H1 (cell line): Measurements from ENCODE around the gene AK2. TPM values are rescaled to one million over a fixed set of nuclear protein-coding genes. Genes with fewer than 3 reads are reported as not detected.

ENCODE experiments used
- CTCF ChIA-PET: fragments of 300-600 bp; sonication (Branson Sonifier 250); formaldehyde crosslinking; loops from one replicate; lab custom pipeline; 2021; ENCODE audit not compliant: partially characterized antibody; lab: Charles Lee
- POLR2A ChIA-PET: fragments of 300-600 bp; sonication (Branson Sonifier 250); formaldehyde crosslinking; loops from one replicate; lab custom pipeline; 2021; ENCODE audit warnings: inconsistent platforms; ENCODE audit not compliant: partially characterized antibody; lab: Charles Lee
- DNase-seq, 2 experiments: peaks; one replicate each; pipeline versions ENCODE4 v3.0.0 to v3.0.0-alpha.2; 2010 to 2022; ENCODE audit warnings: low spot score in 2 of 2, low read depth in 1 of 2, mixed read lengths in 1 of 2
- FAIRE-seq: peaks from 2 replicates; lab custom pipeline; 2011; peaks lifted over from hg19 to GRCh38; lab: Jason Lieb, UNC
- H2AFZ ChIP-seq: 2 replicates; pipeline ENCODE4 v1.8.1; 2012; ENCODE audit warnings: low read length, inconsistent platforms
- H2AK5ac ChIP-seq: 2 replicates; pipeline ENCODE4 v1.6.1; 2013; ENCODE audit warnings: low read depth, low read length
- H2BK120ac ChIP-seq: replicated peaks from 2 replicates; pipeline ENCODE3; 2013; ENCODE audit warnings: low read depth, low read length, inconsistent platforms
- H2BK12ac ChIP-seq: 2 replicates; pipeline ENCODE4 v1.6.1; 2013; ENCODE audit warnings: low read depth, low read length
- H2BK15ac ChIP-seq: 2 replicates; pipeline ENCODE4 v1.6.1; 2013; ENCODE audit warnings: low read length
- H2BK20ac ChIP-seq: 2 replicates; pipeline ENCODE4 v1.6.1; 2013; ENCODE audit warnings: low read length
- H2BK5ac ChIP-seq: 2 replicates; pipeline ENCODE4 v1.6.1; 2013; ENCODE audit warnings: low read depth, low read length
- H3K14ac ChIP-seq: 2 replicates; pipeline ENCODE4 v1.6.1; 2013; ENCODE audit warnings: inconsistent platforms; ENCODE audit not compliant: insufficient read length
- H3K18ac ChIP-seq: 2 replicates; pipeline ENCODE4 v1.6.1; 2013; ENCODE audit warnings: low read length; ENCODE audit errors: extremely low read depth
- H3K23ac ChIP-seq: 2 replicates; pipeline ENCODE4 v1.6.1; 2013; ENCODE audit warnings: inconsistent platforms; ENCODE audit not compliant: insufficient read length
- H3K23me2 ChIP-seq: 2 replicates; pipeline ENCODE4 v1.6.1; 2013; ENCODE audit warnings: low read depth, low read length
- H3K27ac ChIP-seq: 2 replicates; pipeline ENCODE4 v1.6.1; 2011; ENCODE audit warnings: low read depth, low read length, inconsistent platforms
- H3K27me3 ChIP-seq, 4 experiments: replicated peaks in 1 of 4; 1 replicate in 1 of 4; 2 replicates in 3 of 4; pipeline versions ENCODE4 v1.6.1 to v1.8.1; 2011 to 2013; ENCODE audit warnings: low read length in 3 of 4, mild to moderate bottlenecking in 3 of 4, inconsistent platforms in 2 of 4, mixed read lengths in 2 of 4, moderate library complexity in 1 of 4; ENCODE audit not compliant: control insufficient read depth in 3 of 4, insufficient read depth in 3 of 4; ENCODE audit errors: extremely low read depth in 1 of 4
- H3K36me3 ChIP-seq, 4 experiments: 2 replicates each; pipeline versions ENCODE4 v1.6.1 to v1.8.1; 2011 to 2013; ENCODE audit warnings: mild to moderate bottlenecking in 4 of 4, low read length in 3 of 4, moderate library complexity in 2 of 4, control low read depth in 1 of 4, inconsistent platforms in 1 of 4; ENCODE audit not compliant: insufficient read depth in 4 of 4, control insufficient read depth in 2 of 4
- H3K4ac ChIP-seq: replicated peaks from 2 replicates; pipeline ENCODE3; 2013; ENCODE audit warnings: low read length, low read depth, mixed read lengths, inconsistent platforms; ENCODE audit not compliant: insufficient read length
- H3K4me1 ChIP-seq, 4 experiments: replicated peaks in 1 of 4; 1 replicate in 1 of 4; 2 replicates in 3 of 4; pipeline versions ENCODE4 v1.6.1 to v1.8.1; 2011 to 2013; ENCODE audit warnings: low read length in 3 of 4, inconsistent platforms in 2 of 4, mixed read lengths in 1 of 4; ENCODE audit not compliant: insufficient read depth in 4 of 4, control insufficient read depth in 3 of 4
- H3K4me2 ChIP-seq, 2 experiments: 2 replicates each; pipeline versions ENCODE4 v1.6.1 to v1.8.1; 2011 to 2013; ENCODE audit warnings: low read depth in 2 of 2, low read length in 2 of 2, control low read depth in 1 of 2, inconsistent platforms in 1 of 2, mild to moderate bottlenecking in 1 of 2; ENCODE audit not compliant: insufficient read depth in 1 of 2
- H3K4me3 ChIP-seq, 4 experiments: fragments of 200-600, 300-600 bp in 1 of 4; sonication (generic), shearing (Covaris generic), sonication (Bioruptor Twin) in 1 of 4; 2 replicates each; pipeline versions ENCODE4 v1.5.1 to v1.8.1; 2011 to 2016; ENCODE audit warnings: low read length in 4 of 4, low read depth in 3 of 4, control low read depth in 2 of 4, inconsistent platforms in 2 of 4, mild to moderate bottlenecking in 2 of 4, mixed read lengths in 1 of 4, moderate library complexity in 1 of 4; ENCODE audit not compliant: insufficient read depth in 2 of 4; ENCODE audit errors: extremely low read depth in 1 of 4
- H3K56ac ChIP-seq: replicated peaks from 2 replicates; pipeline ENCODE3; 2013; ENCODE audit warnings: low read depth, mild to moderate bottlenecking, mixed read lengths, low read length, inconsistent platforms; ENCODE audit not compliant: insufficient read length
- H3K79me1 ChIP-seq: 2 replicates; pipeline ENCODE4 v1.6.1; 2013; ENCODE audit warnings: low read depth, low read length, control low read depth
- H3K79me2 ChIP-seq, 2 experiments: 2 replicates each; pipeline versions ENCODE4 v1.6.1 to v1.8.1; 2012 to 2013; ENCODE audit warnings: low read length in 2 of 2, mild to moderate bottlenecking in 2 of 2, inconsistent platforms in 1 of 2; ENCODE audit not compliant: insufficient read depth in 2 of 2, control insufficient read depth in 1 of 2
- H3K9ac ChIP-seq, 4 experiments: replicated peaks in 1 of 4; 1 replicate in 1 of 4; 2 replicates in 3 of 4; pipeline versions ENCODE4 v1.6.1 to v1.8.1; 2011 to 2013; ENCODE audit warnings: low read depth in 3 of 4, low read length in 3 of 4, control low read depth in 2 of 4, mild to moderate bottlenecking in 2 of 4, moderate library complexity in 2 of 4, inconsistent platforms in 1 of 4; ENCODE audit errors: extremely low read depth in 1 of 4
- H3K9me3 ChIP-seq, 2 experiments: 2 replicates each; pipeline versions ENCODE4 v1.6.1 to v1.8.1; 2012 to 2013; ENCODE audit warnings: mild to moderate bottlenecking in 2 of 2, moderate library complexity in 2 of 2, control low read depth in 1 of 2, inconsistent platforms in 1 of 2, low read depth in 1 of 2, low read length in 1 of 2, mixed read lengths in 1 of 2; ENCODE audit not compliant: insufficient read depth in 2 of 2
- H4K20me1 ChIP-seq, 2 experiments: replicated peaks in 1 of 2; 2 replicates each; pipeline versions ENCODE3 to v1.8.1; 2011 to 2013; ENCODE audit warnings: inconsistent platforms in 2 of 2, low read length in 2 of 2, mild to moderate bottlenecking in 1 of 2; ENCODE audit not compliant: insufficient read depth in 2 of 2, control insufficient read depth in 1 of 2
- H4K5ac ChIP-seq: 2 replicates; pipeline ENCODE4 v1.6.1; 2013; ENCODE audit warnings: low read length, low read depth, mixed read lengths, inconsistent platforms; ENCODE audit not compliant: insufficient read length
- H4K8ac ChIP-seq: 2 replicates; pipeline ENCODE4 v1.8.0; 2013; ENCODE audit warnings: mild to moderate bottlenecking, moderate library complexity, low read length, inconsistent platforms; ENCODE audit not compliant: insufficient read depth; ENCODE audit errors: extremely low read depth
- H4K91ac ChIP-seq: replicated peaks from 2 replicates; pipeline ENCODE3; 2013; ENCODE audit warnings: low read length, mixed read lengths, inconsistent platforms; ENCODE audit not compliant: insufficient read length
- WGBS, 2 experiments: shearing (Covaris generic) in 1 of 2; methylation state at CpG; one replicate each; pipeline versions ENCODE4 v1.1.6 to v1.1.7; 2013 to 2015; ENCODE audit warnings: low lambda C conversion rate in 2 of 2, mixed read lengths in 2 of 2, inconsistent platforms in 1 of 2, low coverage in 1 of 2, missing lambda C conversion rate in 1 of 2; ENCODE audit not compliant: insufficient replicate concordance in 2 of 2, insufficient coverage in 1 of 2, insufficient read length in 1 of 2; ENCODE audit errors: extremely low coverage in 1 of 2, missing lambda C conversion rate in 1 of 2; 5-methylcytosine and 5-hydroxymethylcytosine counted together
- polyA plus RNA-seq, 7 experiments: library from polyadenylated mRNA; depleted of rRNA in 3 of 7; stranded (reverse) in 5 of 7; unstranded in 2 of 7; fragments of >200 nt in 5 of 7; fragments of 200-250 nt in 2 of 7; gene quantifications; 1 replicate in 5 of 7; 2 replicates in 1 of 7; 4 replicates in 1 of 7; pipeline versions ENCODE4 v1.2.1 to v1.2.3, GENCODE V29; 2011 to 2013; ENCODE audit warnings: missing spikeins in 2 of 7, mixed read lengths in 2 of 7
- total RNA-seq: library from RNA; stranded (reverse); fragmentation: NEBNext Ultra II Directional; extraction: Animal tissue kit (Norgen Biotek cat#: 25700); gene quantifications from 2 replicates; pipeline ENCODE4 v1.2.1, GENCODE V29; 2021

The AK2 gene
- total and polyA plus RNA-seq, 2 of the 8 experiments (the other 6 are each of a cell fraction or from before 2014, with no cell fraction given): 92.3 to 137 TPM

GRCh38 chr1:32964461-32965250 lies 72.0 kb downstream of the AK2 start, which contains the start of gene RNF19B:
RNF19B (minus strand) TSS chr1:32964809; CDS start chr1:32964685, 124 bp downstream.
- peak within 1 kb of the TSS; percentile 39 to 79 (median 52); a peak in 4 of 7 replicates for H3K9ac ChIP-seq
- no peak within 1 kb of the TSS for H2BK15ac ChIP-seq
- H3K79me1 ChIP-seq: no peaks in the 10 kb centered on the region; the same call in 1 of the 2 replicates
- H3K36me3 ChIP-seq: no peaks in the 10 kb centered on the region
- H3K4me2 ChIP-seq: peak within 1 kb of the TSS; percentile 52 to 79
- peak within 1 kb of the TSS; percentile 74 for H3K4ac ChIP-seq
- H4K20me1 ChIP-seq: peaks cover 4 to 13% of the 10 kb centered on the region in 2 experiments
- H3K27me3 ChIP-seq: peaks cover 0 to 6% (median 0%) of the 10 kb centered on the region in 4 experiments; a peak in 2 of 7 replicates
- no peak within 1 kb of the TSS for H2BK12ac ChIP-seq
- no peak within 1 kb of the TSS for H3K14ac ChIP-seq
- no peak within 1 kb of the TSS for H4K5ac ChIP-seq
- no peak within 1 kb of the TSS for H4K91ac ChIP-seq
- H3K23ac ChIP-seq: no peak within 1 kb of the TSS
- peak within 1 kb of the TSS; percentile 58; the same call in 1 of the 2 replicates for H3K27ac ChIP-seq
- peaks cover 0 to 5% (median 1%) of the 10 kb centered on the region in 4 experiments; a peak in 3 of 7 replicates for H3K4me1 ChIP-seq
- H2BK5ac ChIP-seq: no peak within 1 kb of the TSS; the same call in 1 of the 2 replicates
- WGBS, 2 experiments: 5% methylated on average over 31 of the region's 83 CpGs; no CpG with 5 or more reads in 1 of the 2 experiments
- FAIRE-seq (no peak), DNase-seq (peak; percentile 80 to 96)
- POLR2A ChIA-PET: interaction anchor here (0.6 to 3.5 kb wide), 28 partner anchors 10 to 304 kb away, joined by 3 to 21 read pairs (median 4); partner anchors contain the start of genes AK2 and HPCA
- peaks cover 0 to 25% of the 10 kb centered on the region in 2 experiments; a peak in 2 of 4 replicates for H3K79me2 ChIP-seq
- H3K18ac ChIP-seq: peak within 1 kb of the TSS; percentile 83
- H3K56ac ChIP-seq: no peak within 1 kb of the TSS
- peak within 1 kb of the TSS; percentile 54 for H4K8ac ChIP-seq
- H3K4me3 ChIP-seq: peak within 1 kb of the TSS; percentile 70 to 83 (median 70)
- H2AFZ ChIP-seq: peak within 1 kb of the TSS; percentile 30; the same call in 1 of the 2 replicates
- CTCF ChIA-PET: interaction anchor here (0.9 to 2.5 kb wide), 6 partner anchors 10 to 121 kb away, joined by 3 to 9 read pairs (median 4); no protein-coding TSS in a partner anchor
- H2BK20ac ChIP-seq: 0 out of 2 replicates have a peak within 1 kb of the TSS, but pooled peaks have one; percentile 55
- H3K23me2 ChIP-seq: peaks cover 2% of the 10 kb centered on the region; the same call in 1 of the 2 replicates
- no peak within 1 kb of the TSS for H2AK5ac ChIP-seq
- H3K9me3 ChIP-seq: no peaks in the 10 kb centered on the region
- no peak within 1 kb of the TSS for H2BK120ac ChIP-seq
